Cardiac septum (tissue), 1 donor: ENCODE data around the gene CLEC3B. TPM values are rescaled to one million over a fixed set of nuclear protein-coding genes. Genes with fewer than 3 reads are reported as not detected.

Source experiments
- DNase-seq: peaks from one replicate; pipeline ENCODE4 v3.0.0-alpha.2; 2020; ENCODE audit warnings: low spot score
- intact Hi-C: fragments of 100-400 bp; cut with DNase I; formaldehyde crosslinking; loops from one replicate; pipeline ENCODE4 v1.14.0; 2022
- total RNA-seq: library from RNA; stranded (reverse); fragmentation: NEBNext Ultra II Directional; extraction: Animal tissue kit (Norgen Biotek cat#: 25700); gene quantifications from one replicate; pipeline ENCODE4 v1.2.1, GENCODE V29; 2021
- donor health status: DM: no; HTN: no; CAD: no.

The CLEC3B gene
- total RNA-seq, 1 donor from 2014 or later, result 77.1 TPM

- intact Hi-C loops, result no loop called here
These were observed 56.9 kb downstream of the CLEC3B start for GRCh38 chr3:45083023-45083422.

GRCh38 chr3:45084361-45084760 lies 58.3 kb downstream of the CLEC3B start:
- DNase-seq, result no peak
- intact Hi-C loops, result no loop called here

More at GRCh38 chr3:45083023-45083422, 56.9 kb downstream of the CLEC3B start:
- DNase-seq, result no peak

GRCh38 chr3:45084820-45085816 lies 59.0 kb downstream of the CLEC3B start:
- intact Hi-C loops, result no loop called here
- no peak for DNase-seq

Other genes starting within 250 kb of the CLEC3B start
- gene TMEM42, start 164.4 kb upstream of the CLEC3B start, total RNA-seq, result 10.5 TPM
- gene TGM4, start 151.7 kb upstream of the CLEC3B start, total RNA-seq, result not detected
- 43.8 TPM for gene ZDHHC3, start 50.1 kb upstream of the CLEC3B start, total RNA-seq
- 29.6 TPM for gene EXOSC7, start 50.1 kb upstream of the CLEC3B start, total RNA-seq
- gene CDCP1, start 120.1 kb downstream of the CLEC3B start, total RNA-seq, result 0.57 TPM
- gene TMEM158, start 200.0 kb downstream of the CLEC3B start, total RNA-seq, result 0.38 TPM